Heart right ventricle (tissue), 16 donors: ENCODE measurements around the gene OTUD7B. TPM values are rescaled to one million over a fixed set of nuclear protein-coding genes. Genes with fewer than 3 reads are reported as not detected.
A peak's percentile ranks its signal among the peaks of the same experiment; 100 is the strongest.

Experiments used
- ATAC-seq, 8 donors: fragments of 200-7000 bp; cut with Tn5 transposase; one replicate each; pipeline ENCODE4 v1.9.1; 2020; ENCODE audit warnings: mild to moderate bottlenecking in 8 of 8, moderate library complexity in 8 of 8, moderate number of reproducible peaks in 1 of 8
- DNase-seq, 2 donors: peaks; one replicate each; pipeline ENCODE4 v3.0.0-alpha.2; 2020
- H3K27ac ChIP-seq, 10 donors: fragments of 200-600 bp; sonication (generic) in 2 of 10; one replicate each; pipeline versions ENCODE4 v1.5.0 to v1.8.0; 2020 to 2022; ENCODE audit warnings: mild to moderate bottlenecking in 3 of 10
- H3K27me3 ChIP-seq, 7 donors: fragments of 200-600 bp; one replicate each; pipeline ENCODE4 v1.8.0; 2021 to 2022; ENCODE audit warnings: mild to moderate bottlenecking in 2 of 7
- H3K36me3 ChIP-seq, 9 donors: fragments of 200-600 bp; sonication (generic) in 1 of 9; one replicate each; pipeline versions ENCODE4 v1.5.0 to v1.8.0; 2020 to 2022; ENCODE audit warnings: mild to moderate bottlenecking in 2 of 9
- H3K4me1 ChIP-seq, 9 donors: fragments of 200-600 bp; sonication (generic) in 1 of 9; one replicate each; pipeline versions ENCODE4 v1.5.0 to v1.8.0; 2020 to 2022; ENCODE audit warnings: mild to moderate bottlenecking in 4 of 9
- H3K4me3 ChIP-seq, 10 donors: fragments of 200-600 bp; sonication (generic) in 2 of 10; one replicate each; pipeline versions ENCODE4 v1.5.0 to v1.8.0; 2020 to 2022; ENCODE audit warnings: mild to moderate bottlenecking in 7 of 10, moderate library complexity in 2 of 10
- H3K9me3 ChIP-seq, 11 donors: fragments of 200-600 bp in 10 of 11; sonication (generic) in 2 of 11; one replicate each; pipeline versions ENCODE4 v1.5.0 to v1.8.0; 2013 to 2022; ENCODE audit warnings: mild to moderate bottlenecking in 2 of 11, control low read depth in 1 of 11, moderate library complexity in 1 of 11
- CTCF ChIP-seq, 9 donors: fragments of 200-600 bp; sonication (generic) in 2 of 9; IDR thresholded peaks; one replicate each; pipeline versions ENCODE4 v1.5.0 to v1.8.0; 2021 to 2022; ENCODE audit warnings: antibody characterized with exemption in 9 of 9, mild to moderate bottlenecking in 5 of 9, moderate library complexity in 1 of 9
- WGBS, 2 donors: extraction: QIAGEN DNeasy Blood & Tissue Kit; methylation state at CpG; one replicate each; pipeline ENCODE4 v1.1.7; 2013; ENCODE audit warnings: inconsistent platforms in 1 of 2; 5-methylcytosine and 5-hydroxymethylcytosine counted together
- intact Hi-C, 10 donors: fragments of 100-400 bp; cut with DNase I; formaldehyde crosslinking; loops; one replicate each; pipeline versions ENCODE4 v1.11.1 to v1.14.2; 2022
- polyA plus RNA-seq, 2 donors: library from polyadenylated mRNA; stranded (reverse); fragments of 200-250 nt; gene quantifications; one replicate each; pipeline ENCODE4 v1.2.3, GENCODE V29; 2013
- total RNA-seq, 10 donors: library from RNA; stranded (reverse); fragmentation: NEBNext Ultra II Directional in 3 of 10; extraction: Animal tissue kit (Norgen Biotek cat#: 25700) in 3 of 10; gene quantifications; one replicate each; pipeline versions ENCODE4 v1.2.1 to v1.2.4, GENCODE V29; 2021 to 2023
- donor health status: Arrhythmogenic right ventricular cardiomyopathy.
- donor health status: ischemic (EF 13 %, LVEDD 7.1; RV severe dilation, severe dysfunction).
- donor health status: healthy with polysubstance abuse.
- donor health status: DM: no; HTN: yes; CAD: no.
- donor health status: DM: no; HTN: no; CAD: no.
- donor health status: ischemic (EF 25% LVEDD 6.9; RV normal size, moderate dysfunction).
- donor health status: ischemic (EF 25% LVEDD 5.7; RV mildly dilated, moderate dysfunction).
- donor health status: healthy.
- donor health status: DM: yes; HTN: yes; CAD: no.
- donor health status: Ischemic cardiomyopathy.
- donor health status: ischemic (EF 35%, LVEDD 5.7; RV mildly dilated, moderate dysfunction).
- donor health status: nonischemic (EF 11% LVEDD 7.7; RV severe dilation, severe dysfunction).
- donor health status: DM: yes; HTN: yes; CAD: no.
- donor health status: PGD.
- donor health status: ischemic (EF 29% LVEDD 5.4; RV normal size, mild dysfunction).
- donor health status: nonischemic (EF 23%, LVEDD 6.1; RV moderate dilation, normal function).

The OTUD7B gene
- total and polyA plus RNA-seq, 12 donors: 3.1 to 34.4 (median 28.1) TPM

- no peak overlapping the region for H3K4me3 ChIP-seq
- WGBS, 2 donors: 39 to 45% methylated on average over 1 of the region's 1 CpG
- TF ChIP-seq CTCF (IDR thresholded peaks at IDR 0.05): no peak
- DNase-seq (no peak), ATAC-seq (no peak)
- H3K9me3 ChIP-seq: no peaks in the 10 kb centered on the region
- H3K4me1 ChIP-seq: peaks cover 5 to 69% (median 51%) of the 10 kb centered on the region in 9 donors
- peaks cover 0 to 8% (median 0%) of the 10 kb centered on the region in 9 donors for H3K36me3 ChIP-seq
- intact Hi-C loops: loop anchor here in 1 of 10 donors (2.0 kb wide), 1 partner anchor 22 kb away; no protein-coding TSS in a partner anchor
- peaks cover 0 to 88% (median 0%) of the 10 kb centered on the region in 7 donors for H3K27me3 ChIP-seq
- no peak overlapping the region for H3K27ac ChIP-seq
Observed at GRCh38 chr1:149993181-149993580, 17.3 kb downstream of the OTUD7B start.

- H3K4me1 ChIP-seq: peaks cover 8 to 41% (median 29%) of the 10 kb centered on the region in 9 donors
- intact Hi-C loops: no loop called here
- 87 to 100% methylated on average over 1 of the region's 1 CpG for WGBS, 2 donors
- TF ChIP-seq CTCF (IDR thresholded peaks at IDR 0.05): no peak
- peak overlapping the region in 2 of 10 donors; percentile 17 to 22 for H3K27ac ChIP-seq
- H3K4me3 ChIP-seq: no peak overlapping the region
- DNase-seq (no peak), ATAC-seq (no peak)
- peaks cover 0 to 7% (median 0%) of the 10 kb centered on the region in 9 donors for H3K36me3 ChIP-seq
- no peaks in the 10 kb centered on the region for H3K9me3 ChIP-seq
- peaks cover 0 to 85% (median 0%) of the 10 kb centered on the region in 7 donors for H3K27me3 ChIP-seq
Observed at GRCh38 chr1:149987297-149987595, 23.3 kb downstream of the OTUD7B start.

GRCh38 chr1:149986486-149987296 lies 23.8 kb downstream of the OTUD7B start:
- no peak for TF ChIP-seq CTCF (IDR thresholded peaks at IDR 0.05)
- H3K9me3 ChIP-seq: no peaks in the 10 kb centered on the region
- H3K4me1 ChIP-seq: peaks cover 8 to 41% (median 29%) of the 10 kb centered on the region in 9 donors
- DNase-seq (no peak), ATAC-seq (peak in 5 of 8 donors; percentile 19 to 74 (median 31))
- H3K27ac ChIP-seq: peak overlapping the region in 2 of 10 donors; percentile 22 to 23
- H3K36me3 ChIP-seq: peaks cover 0 to 7% (median 0%) of the 10 kb centered on the region in 9 donors
- no peak overlapping the region for H3K4me3 ChIP-seq
- 70 to 75% methylated on average over 4 of the region's 4 CpGs for WGBS, 2 donors
- intact Hi-C loops: no loop called here
- peaks cover 0 to 85% (median 0%) of the 10 kb centered on the region in 7 donors for H3K27me3 ChIP-seq

GRCh38 chr1:149979972-149980540 lies 30.5 kb downstream of the OTUD7B start:
- H3K9me3 ChIP-seq: no peaks in the 10 kb centered on the region
- H3K4me3 ChIP-seq: no peak overlapping the region
- intact Hi-C loops: loop anchor here in 1 of 10 donors (1.0 kb wide), 1 partner anchor 25 kb away; no protein-coding TSS in a partner anchor
- H3K36me3 ChIP-seq: peaks cover 0 to 28% (median 7%) of the 10 kb centered on the region in 9 donors
- peaks cover 2 to 25% (median 13%) of the 10 kb centered on the region in 9 donors for H3K4me1 ChIP-seq
- ATAC-seq: no peak
- peaks cover 0 to 80% (median 0%) of the 10 kb centered on the region in 7 donors for H3K27me3 ChIP-seq
- no peak for DNase-seq
- H3K27ac ChIP-seq: no peak overlapping the region
- 95 to 98% methylated on average over 3 of the region's 3 CpGs for WGBS, 2 donors
- TF ChIP-seq CTCF (IDR thresholded peaks at IDR 0.05): no peak
